HepG2 (cell line): ENCODE data around the gene ACSM2A.
"Not testable (repeated sequence)": the region's sequence is repeated elsewhere in the genome, so short reads cannot be mapped to it uniquely, and the experiment has no call there.

Source experiments
- ASH2L ChIP-seq: fragments of 300-600, 200-600 bp; sonication (generic); IDR thresholded peaks from 2 replicates; pipeline ENCODE4 v1.7.0; 2017; ENCODE audit warnings: low read depth, mild to moderate bottlenecking, moderate library complexity, mixed read lengths, low read length; ENCODE audit not compliant: insufficient read length
- CEBPB ChIP-seq: IDR thresholded peaks from 2 replicates; pipeline ENCODE4 v1.6.1; 2011; ENCODE audit warnings: low read depth, low read length, improper control_type of control experiment, borderline replicate concordance
- CHCHD3 ChIP-seq: sonication (generic); formaldehyde crosslinking; IDR thresholded peaks from 2 replicates; pipeline ENCODE4 v1.8.0; 2022; ENCODE audit warnings: mild to moderate bottlenecking, missing genetic modification reagents, moderate library complexity
- EZH2 ChIP-seq: conservative IDR thresholded peaks from 2 replicates; pipeline ENCODE4 v1.6.1; 2012; ENCODE audit warnings: mild to moderate bottlenecking, low read depth, low read length, moderate library complexity
- IRF2 ChIP-seq: IDR thresholded peaks from 2 replicates; pipeline ENCODE4 v1.6.1; 2018; ENCODE audit warnings: missing genetic modification reagents, missing compliant biosample characterization
- MAFK ChIP-seq, 2 experiments: IDR thresholded peaks in 1 of 2; conservative IDR thresholded peaks in 1 of 2; 2 replicates each; pipeline ENCODE4 v1.6.1; 2011; ENCODE audit warnings: improper control_type of control experiment in 2 of 2, low read length in 2 of 2
- NCOA2 ChIP-seq: sonication (generic); formaldehyde crosslinking; IDR thresholded peaks from 2 replicates; pipeline ENCODE4 v1.8.0; 2022; ENCODE audit warnings: inconsistent platforms
- SP1 ChIP-seq, 2 experiments: fragments of 450-650 bp in 1 of 2; sonication (generic) in 1 of 2; formaldehyde crosslinking in 1 of 2; IDR thresholded peaks; 2 replicates each; pipeline versions ENCODE4 v1.4.0 to v1.6.1; 2016 to 2020; ENCODE audit warnings: missing genetic modification reagents in 1 of 2
- TCF7L2 ChIP-seq: IDR thresholded peaks from 2 replicates; pipeline ENCODE4 v1.6.1; 2011; ENCODE audit warnings: mild to moderate bottlenecking, low read depth, low read length, moderate library complexity
- ZNF17 ChIP-seq: sonication (generic); formaldehyde crosslinking; IDR thresholded peaks from 2 replicates; pipeline ENCODE4 v1.5.0; 2020; ENCODE audit warnings: mild to moderate bottlenecking, missing genetic modification reagents
- ZNF30 ChIP-seq: sonication (generic); formaldehyde crosslinking; IDR thresholded peaks from 2 replicates; pipeline ENCODE4 v1.5.0; 2020; ENCODE audit warnings: mild to moderate bottlenecking, missing genetic modification reagents
- TF ChIP-seq, protein P1 (sequence below): sonication (generic); formaldehyde crosslinking; IDR thresholded peaks from 2 replicates; pipeline ENCODE4 v1.5.0; 2020; ENCODE audit warnings: missing genetic modification reagents
- TF ChIP-seq, protein P2 (sequence below): sonication (generic); formaldehyde crosslinking; IDR thresholded peaks from 2 replicates; pipeline ENCODE4 v1.5.0; 2020; ENCODE audit warnings: mild to moderate bottlenecking, missing genetic modification reagents, moderate library complexity

DNA sequence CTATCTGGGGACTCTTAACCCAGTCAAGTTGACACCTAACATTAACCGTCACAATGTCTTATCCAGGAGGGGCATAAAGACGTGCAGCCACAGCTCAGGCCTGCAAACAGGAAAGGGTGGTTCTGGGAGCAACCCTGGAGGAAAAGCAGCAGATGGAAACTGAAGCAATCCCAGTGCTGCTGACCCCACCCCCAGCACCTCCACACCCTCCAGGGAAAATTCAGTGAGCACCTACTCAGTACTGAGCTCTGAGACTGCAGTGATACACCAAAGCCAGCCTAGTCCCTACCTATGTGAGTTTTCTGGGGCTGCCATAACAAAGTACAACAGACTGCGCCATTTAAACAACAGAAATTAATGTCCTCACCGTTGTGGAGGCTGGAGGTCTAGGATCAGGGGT is 9.5 kb upstream of the ACSM2A start:
- not testable (repeated sequence) for TF ChIP-seq NCOA2 (CRISPR knock-in tag); IRF2 (CRISPR knock-in tag); ASH2L; ZNF17 (CRISPR knock-in tag); ZNF30 (CRISPR knock-in tag); TCF7L2; MAFK (conservative IDR thresholded peaks at IDR 0.05 in 1 of 2, IDR thresholded peaks at IDR 0.05 in 1 of 2; ENCODE audit: low read length in 2 of 2); EZH2; CHCHD3 (CRISPR knock-in tag); CEBPB; SP1 (IDR thresholded peaks at IDR 0.05); SP1 (CRISPR knock-in tag; IDR thresholded peaks at IDR 0.05)
- TF ChIP-seq, protein P1, sequence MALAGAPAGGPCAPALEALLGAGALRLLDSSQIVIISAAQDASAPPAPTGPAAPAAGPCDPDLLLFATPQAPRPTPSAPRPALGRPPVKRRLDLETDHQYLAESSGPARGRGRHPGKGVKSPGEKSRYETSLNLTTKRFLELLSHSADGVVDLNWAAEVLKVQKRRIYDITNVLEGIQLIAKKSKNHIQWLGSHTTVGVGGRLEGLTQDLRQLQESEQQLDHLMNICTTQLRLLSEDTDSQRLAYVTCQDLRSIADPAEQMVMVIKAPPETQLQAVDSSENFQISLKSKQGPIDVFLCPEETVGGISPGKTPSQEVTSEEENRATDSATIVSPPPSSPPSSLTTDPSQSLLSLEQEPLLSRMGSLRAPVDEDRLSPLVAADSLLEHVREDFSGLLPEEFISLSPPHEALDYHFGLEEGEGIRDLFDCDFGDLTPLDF (CRISPR knock-in tag): not testable (repeated sequence)
- TF ChIP-seq, protein P2, sequence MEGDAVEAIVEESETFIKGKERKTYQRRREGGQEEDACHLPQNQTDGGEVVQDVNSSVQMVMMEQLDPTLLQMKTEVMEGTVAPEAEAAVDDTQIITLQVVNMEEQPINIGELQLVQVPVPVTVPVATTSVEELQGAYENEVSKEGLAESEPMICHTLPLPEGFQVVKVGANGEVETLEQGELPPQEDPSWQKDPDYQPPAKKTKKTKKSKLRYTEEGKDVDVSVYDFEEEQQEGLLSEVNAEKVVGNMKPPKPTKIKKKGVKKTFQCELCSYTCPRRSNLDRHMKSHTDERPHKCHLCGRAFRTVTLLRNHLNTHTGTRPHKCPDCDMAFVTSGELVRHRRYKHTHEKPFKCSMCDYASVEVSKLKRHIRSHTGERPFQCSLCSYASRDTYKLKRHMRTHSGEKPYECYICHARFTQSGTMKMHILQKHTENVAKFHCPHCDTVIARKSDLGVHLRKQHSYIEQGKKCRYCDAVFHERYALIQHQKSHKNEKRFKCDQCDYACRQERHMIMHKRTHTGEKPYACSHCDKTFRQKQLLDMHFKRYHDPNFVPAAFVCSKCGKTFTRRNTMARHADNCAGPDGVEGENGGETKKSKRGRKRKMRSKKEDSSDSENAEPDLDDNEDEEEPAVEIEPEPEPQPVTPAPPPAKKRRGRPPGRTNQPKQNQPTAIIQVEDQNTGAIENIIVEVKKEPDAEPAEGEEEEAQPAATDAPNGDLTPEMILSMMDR (CRISPR knock-in tag): not testable (repeated sequence)
